Measurements from ENCODE around the gene PHOSPHO1.

PHOSPHO1 gene

DNA sequence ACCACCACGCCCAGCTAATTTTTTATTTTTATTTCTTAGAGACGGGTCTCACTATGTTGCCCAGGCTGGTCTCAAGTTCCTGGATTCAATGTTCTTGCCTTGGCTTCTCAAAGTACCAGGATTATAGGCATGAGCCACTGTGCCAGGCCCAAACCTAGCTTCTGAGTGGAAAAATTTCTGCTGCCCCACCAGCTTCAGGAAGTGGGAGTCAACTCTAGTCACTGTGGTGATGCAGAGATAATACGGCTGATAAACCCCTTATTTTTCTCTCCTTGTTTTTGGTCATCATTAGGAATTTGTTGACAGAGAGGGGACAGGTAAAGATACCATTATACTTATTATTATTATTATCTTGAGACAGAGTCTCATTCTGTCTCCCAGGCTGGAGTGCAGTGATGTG is 27.8 kb upstream of the PHOSPHO1 start:
- no peak for DNase-seq
- H3K4me3 Mint-ChIP-seq, result no peak overlapping the region
- H3K9me3 Mint-ChIP-seq, result no peaks in the 10 kb centered on the region
- no peak for ATAC-seq (replicated peaks)
- no peak overlapping the region for H3K27ac Mint-ChIP-seq
- peaks cover 7 to 9% of the 10 kb centered on the region in 2 donors for H3K4me1 Mint-ChIP-seq
- H3K27me3 Mint-ChIP-seq, result peaks cover 3 to 19% of the 10 kb centered on the region in 2 donors
- H3K36me3 Mint-ChIP-seq, result no peaks in the 10 kb centered on the region

DNA sequence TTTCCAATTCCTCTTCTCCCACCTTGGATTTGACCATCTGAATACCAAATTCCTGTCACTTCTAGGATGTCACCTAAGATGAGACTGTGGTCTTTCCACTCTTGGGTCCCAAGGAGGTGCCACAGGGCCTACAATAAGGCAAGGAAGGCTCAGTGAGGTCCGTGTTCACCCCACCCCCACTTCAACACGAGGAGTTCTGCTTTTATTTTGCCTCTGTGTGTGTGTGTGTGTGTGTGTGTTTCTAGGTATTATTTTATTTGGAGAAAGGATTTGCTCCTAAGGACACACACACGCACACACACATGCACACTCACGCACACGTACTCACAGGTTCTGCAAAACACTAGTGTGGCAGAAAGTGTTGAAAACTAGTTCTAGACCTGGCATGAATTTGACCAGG is 24.5 kb upstream of the PHOSPHO1 start:
- ATAC-seq (replicated peaks) (no peak), DNase-seq (no peak)
- Mint-ChIP-seq H3K27me3 (peaks cover 7 to 15% of the 10 kb centered on the region in 2 donors), H3K27ac (no peak overlapping the region), H3K4me3 (no peak overlapping the region), H3K9me3 (no peaks in the 10 kb centered on the region), H3K36me3 (no peaks in the 10 kb centered on the region), H3K4me1 (no peaks in the 10 kb centered on the region)

DNA sequence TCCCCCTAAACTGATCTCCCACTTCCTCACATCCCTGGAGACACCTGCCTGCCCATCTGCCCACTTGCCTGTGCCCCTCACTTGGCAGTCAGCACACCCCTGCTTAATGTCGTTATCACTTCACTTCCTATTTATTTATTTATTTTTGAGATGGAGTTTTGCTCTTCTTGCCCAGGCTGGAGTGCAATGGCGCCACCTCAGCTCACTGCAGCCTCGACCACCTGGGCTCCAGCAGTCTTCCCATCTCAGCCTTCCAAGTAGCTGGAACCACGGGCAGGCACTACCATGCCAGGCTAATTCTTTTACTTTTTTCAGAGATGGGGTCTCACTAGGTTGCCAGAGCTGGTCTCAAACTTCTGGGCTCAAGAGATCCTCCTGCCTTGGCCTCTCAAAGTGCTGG is 23.5 kb upstream of the PHOSPHO1 start:
- no peak for DNase-seq
- H3K4me1 Mint-ChIP-seq, result peaks cover 0 to 2% of the 10 kb centered on the region in 2 donors
- H3K36me3 Mint-ChIP-seq, result no peaks in the 10 kb centered on the region

DNA sequence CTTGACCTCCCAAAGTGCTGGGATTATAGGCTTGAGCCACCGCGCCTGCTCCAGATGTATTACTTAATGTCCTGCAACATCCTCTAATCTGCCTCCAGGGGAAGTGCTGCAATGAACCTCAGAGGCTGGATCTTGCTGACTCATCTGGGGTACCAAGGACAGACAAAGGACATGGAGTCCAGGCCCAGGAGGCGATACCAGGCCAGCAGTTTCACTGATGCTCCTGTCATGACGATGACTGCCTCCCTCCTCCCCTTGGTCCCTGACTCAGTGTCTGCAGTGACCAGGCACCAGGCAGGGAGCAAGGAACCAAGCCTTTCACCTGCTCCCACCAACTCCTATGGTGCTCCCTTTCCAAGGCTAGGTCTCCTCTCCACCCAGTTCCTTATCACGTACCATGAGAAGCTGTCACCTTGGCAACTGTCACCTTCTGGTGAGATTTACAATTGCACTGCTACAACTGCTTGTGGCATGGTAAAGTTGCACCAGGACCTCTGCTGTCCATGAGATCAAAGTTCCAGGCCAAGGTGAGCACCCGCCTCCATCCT is 21.6 kb upstream of the PHOSPHO1 start:
- Mint-ChIP-seq H3K27ac (no peak overlapping the region), H3K4me3 (no peak overlapping the region), H3K4me1 (peaks cover 0 to 2% of the 10 kb centered on the region in 2 donors), H3K9me3 (no peaks in the 10 kb centered on the region), H3K36me3 (no peaks in the 10 kb centered on the region), H3K27me3 (peaks cover 22 to 39% of the 10 kb centered on the region in 2 donors)
- no peak for DNase-seq
- no peak for ATAC-seq (replicated peaks)

More for the DNA sequence above, 23.5 kb upstream of the PHOSPHO1 start:
- Mint-ChIP-seq H3K9me3 (no peaks in the 10 kb centered on the region), H3K4me3 (no peak overlapping the region), H3K27ac (no peak overlapping the region), H3K27me3 (peaks cover 10 to 25% of the 10 kb centered on the region in 2 donors)
- ATAC-seq (replicated peaks), result no peak

DNA sequence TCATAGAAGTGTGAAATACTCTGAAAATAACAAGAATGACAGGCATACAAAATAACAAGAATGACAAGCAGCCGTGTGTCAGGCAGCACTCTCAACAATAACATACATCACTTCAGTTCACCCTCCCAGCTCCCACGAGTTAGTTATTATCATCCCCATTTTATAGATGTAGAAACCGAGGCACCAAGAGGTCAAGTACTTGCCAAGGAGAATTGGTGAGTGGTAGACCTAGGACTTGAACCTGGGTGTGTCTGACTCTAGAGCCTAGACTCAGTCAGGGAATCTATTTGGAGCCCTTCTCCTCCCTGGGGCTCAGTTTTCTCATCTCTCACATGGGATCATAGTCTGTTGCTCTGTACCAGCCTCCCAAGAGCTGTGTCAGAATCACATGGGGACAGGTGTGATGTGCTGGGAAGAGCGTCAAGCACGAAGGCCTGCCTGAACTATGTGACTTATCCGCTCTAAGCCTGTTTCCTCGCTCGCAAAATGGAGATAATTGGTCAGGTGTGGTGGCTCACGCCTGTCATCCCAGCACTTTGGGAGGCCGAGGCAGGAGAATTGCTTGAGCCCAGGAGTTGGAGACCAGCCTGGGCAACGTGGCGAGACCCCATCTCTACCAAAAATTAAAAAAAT is 19.4 kb upstream of the PHOSPHO1 start:
- DNase-seq, result no peak
- Mint-ChIP-seq H3K36me3 (no peaks in the 10 kb centered on the region), H3K4me3 (no peak overlapping the region), H3K9me3 (no peaks in the 10 kb centered on the region), H3K27ac (no peak overlapping the region), H3K27me3 (peaks cover 36 to 60% of the 10 kb centered on the region in 2 donors), H3K4me1 (peaks cover 0 to 2% of the 10 kb centered on the region in 2 donors)
- ATAC-seq (replicated peaks), result no peak

DNA sequence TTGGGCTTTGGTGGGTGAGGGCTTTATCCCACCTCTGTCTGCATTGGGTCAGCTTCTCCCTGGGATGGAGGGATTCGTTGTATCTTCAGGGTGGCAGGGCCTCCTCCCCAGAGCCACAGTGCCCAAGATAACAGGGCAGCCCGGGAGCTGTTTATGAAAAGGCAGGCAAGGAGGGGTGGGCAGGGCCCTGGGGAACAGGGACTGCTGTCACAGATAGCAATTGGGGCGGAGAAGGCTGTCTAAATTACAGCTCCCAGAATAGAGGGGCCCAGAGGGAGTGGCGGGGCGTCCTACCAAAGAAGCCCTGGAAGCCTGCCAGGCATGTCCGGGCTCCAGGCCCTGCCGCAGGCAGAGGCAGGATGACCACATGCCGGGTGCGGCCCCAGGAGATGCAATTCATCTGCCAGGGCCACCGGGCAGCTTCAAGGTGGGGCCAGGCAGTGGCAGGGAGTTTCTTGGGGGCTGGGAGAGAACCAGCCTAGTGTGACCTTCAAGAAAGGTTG is 18.8 kb upstream of the PHOSPHO1 start:
- Mint-ChIP-seq H3K9me3 (no peaks in the 10 kb centered on the region), H3K36me3 (no peaks in the 10 kb centered on the region), H3K4me3 (no peak overlapping the region), H3K27ac (no peak overlapping the region), H3K27me3 (peaks cover 36 to 66% of the 10 kb centered on the region in 2 donors), H3K4me1 (peaks cover 1 to 2% of the 10 kb centered on the region in 2 donors)
- ATAC-seq (replicated peaks) (no peak), DNase-seq (no peak)

DNA sequence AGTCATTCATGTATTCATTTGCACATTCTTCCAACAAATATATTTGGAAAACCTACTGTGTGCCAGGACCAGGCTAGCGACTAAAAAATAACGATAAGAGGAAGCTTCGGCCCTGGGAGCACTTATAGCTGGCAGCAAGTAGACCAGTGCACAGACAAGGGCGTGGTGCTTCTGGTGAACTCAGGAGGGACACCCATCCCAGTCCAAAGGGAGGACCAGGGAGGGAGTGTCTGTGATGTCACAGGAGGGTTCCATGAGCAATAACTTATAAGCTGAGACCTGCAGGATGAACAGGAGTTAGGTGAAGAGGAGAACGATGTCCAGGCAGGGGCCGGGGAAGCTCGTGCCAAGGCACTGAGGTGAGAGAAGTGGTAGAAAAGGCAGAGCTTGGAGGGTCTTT is 17.4 kb upstream of the PHOSPHO1 start:
- DNase-seq (no peak), ATAC-seq (replicated peaks) (no peak)
- Mint-ChIP-seq H3K9me3 (no peaks in the 10 kb centered on the region), H3K36me3 (no peaks in the 10 kb centered on the region), H3K27ac (no peak overlapping the region), H3K4me1 (peaks cover 2 to 6% of the 10 kb centered on the region in 2 donors), H3K27me3 (peaks cover 35 to 69% of the 10 kb centered on the region in 2 donors), H3K4me3 (no peak overlapping the region)

DNA sequence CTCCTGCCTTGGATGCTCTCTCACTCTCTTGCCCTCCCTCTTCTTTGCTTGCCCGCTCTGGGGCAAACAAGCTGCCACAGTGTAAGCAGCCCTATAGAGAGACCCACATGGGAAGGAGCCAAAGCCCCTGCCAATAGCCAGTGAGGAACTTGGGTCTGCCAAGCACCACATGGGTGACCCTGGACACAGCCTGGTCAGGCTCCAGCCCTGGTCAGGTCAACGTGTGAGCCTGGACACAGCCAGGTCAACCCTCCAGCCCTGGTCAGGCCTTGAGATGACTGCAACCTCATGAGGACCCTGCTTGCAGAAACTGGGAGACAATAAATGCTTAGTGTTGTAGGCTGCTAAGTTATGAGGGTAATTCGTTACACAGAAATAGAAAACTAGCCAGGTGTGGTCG is 14.3 kb upstream of the PHOSPHO1 start:
- ATAC-seq (replicated peaks) (no peak), DNase-seq (no peak)
- no peak overlapping the region for H3K4me3 Mint-ChIP-seq
- H3K27ac Mint-ChIP-seq, result no peak overlapping the region
- peaks cover 36 to 69% of the 10 kb centered on the region in 2 donors for H3K27me3 Mint-ChIP-seq
- H3K36me3 Mint-ChIP-seq, result no peaks in the 10 kb centered on the region
- peaks cover 2 to 6% of the 10 kb centered on the region in 2 donors for H3K4me1 Mint-ChIP-seq
- no peaks in the 10 kb centered on the region for H3K9me3 Mint-ChIP-seq

DNA sequence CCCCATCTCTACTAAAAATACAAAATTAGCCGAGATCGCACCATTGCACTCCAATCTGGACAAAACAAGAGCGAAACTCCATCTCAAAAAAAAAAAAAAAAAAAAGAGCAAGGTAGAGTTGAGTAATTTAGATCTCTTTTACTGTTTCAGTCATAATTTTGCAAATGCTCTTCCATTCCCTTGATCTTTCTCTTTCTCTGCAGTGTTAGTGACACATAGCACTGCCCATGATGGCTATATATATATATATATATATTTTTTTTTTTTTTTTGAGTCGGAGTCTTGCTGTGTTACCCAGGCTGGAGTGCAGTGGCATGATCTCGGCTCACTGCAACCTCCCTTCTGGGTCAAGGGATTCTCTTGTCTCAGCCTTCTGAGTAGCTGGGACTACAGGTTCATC is 12.2 kb upstream of the PHOSPHO1 start:
- H3K4me1 Mint-ChIP-seq, result peaks cover 0 to 6% of the 10 kb centered on the region in 2 donors
- no peak overlapping the region for H3K4me3 Mint-ChIP-seq
- DNase-seq (no peak), ATAC-seq (replicated peaks) (no peak)
- no peaks in the 10 kb centered on the region for H3K36me3 Mint-ChIP-seq
- H3K27ac Mint-ChIP-seq, result no peak overlapping the region
- peaks cover 36 to 67% of the 10 kb centered on the region in 2 donors for H3K27me3 Mint-ChIP-seq
- H3K9me3 Mint-ChIP-seq, result no peaks in the 10 kb centered on the region

DNA sequence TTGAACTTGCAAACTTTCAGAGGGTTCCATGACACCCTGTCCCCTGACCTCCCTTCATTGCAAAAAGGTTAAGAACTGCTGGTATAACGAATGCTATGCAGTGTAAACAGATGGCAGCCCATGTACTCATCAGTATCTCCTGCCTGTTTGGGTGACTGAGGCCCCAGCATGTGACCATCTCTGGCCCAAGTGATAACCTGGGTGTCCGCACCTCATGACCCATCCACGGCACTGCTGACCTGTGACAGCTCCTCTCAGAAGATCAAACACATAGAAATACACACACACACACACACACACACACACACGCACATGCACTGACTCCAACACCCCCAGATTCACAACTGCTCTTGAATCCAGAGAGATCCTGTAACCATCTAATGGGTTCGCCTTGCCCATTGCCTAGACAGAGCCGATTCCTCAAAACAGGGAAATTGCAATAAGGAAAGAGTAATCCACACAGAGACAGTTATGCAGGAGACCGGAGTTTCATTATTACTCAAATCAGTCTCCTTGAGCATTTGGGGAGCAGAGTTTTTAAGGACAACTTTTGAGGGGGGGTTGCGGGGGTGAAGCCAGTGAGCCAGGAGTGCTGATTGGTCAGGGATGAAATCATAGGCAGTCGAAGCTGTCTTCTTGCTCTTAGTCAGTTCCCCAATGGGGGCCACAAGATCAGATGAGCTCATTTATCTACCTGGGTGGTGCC is 11.3 kb upstream of the PHOSPHO1 start:
- DNase-seq (no peak), ATAC-seq (replicated peaks) (no peak)
- H3K9me3 Mint-ChIP-seq, result no peaks in the 10 kb centered on the region
- peaks cover 27 to 57% of the 10 kb centered on the region in 2 donors for H3K27me3 Mint-ChIP-seq
- no peak overlapping the region for H3K27ac Mint-ChIP-seq
- H3K4me1 Mint-ChIP-seq, result peaks cover 0 to 6% of the 10 kb centered on the region in 2 donors
- H3K36me3 Mint-ChIP-seq, result no peaks in the 10 kb centered on the region
- H3K4me3 Mint-ChIP-seq, result no peak overlapping the region

DNA sequence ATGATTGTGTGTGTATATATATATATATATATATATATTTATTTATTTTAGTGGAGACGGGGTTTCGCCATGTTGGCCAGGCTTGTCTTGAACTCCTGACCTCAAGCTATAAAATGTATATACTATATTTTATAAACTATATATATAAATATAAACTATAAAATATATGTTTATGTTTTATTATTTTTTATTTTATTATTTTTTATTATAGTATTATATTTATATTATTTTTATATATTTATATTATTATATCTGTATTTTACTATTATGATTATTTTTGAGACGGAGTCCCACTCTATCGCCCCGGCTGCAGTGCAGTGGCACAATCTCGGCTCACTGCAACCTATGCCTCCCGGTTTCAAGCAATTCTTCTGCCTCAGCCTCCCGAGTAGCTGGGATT is 10.5 kb upstream of the PHOSPHO1 start:
- Mint-ChIP-seq H3K4me1 (peaks cover 0 to 6% of the 10 kb centered on the region in 2 donors), H3K4me3 (no peak overlapping the region), H3K27me3 (peaks cover 23 to 50% of the 10 kb centered on the region in 2 donors), H3K9me3 (no peaks in the 10 kb centered on the region), H3K27ac (no peak overlapping the region), H3K36me3 (no peaks in the 10 kb centered on the region)
- no peak for DNase-seq
- no peak for ATAC-seq (replicated peaks)

DNA sequence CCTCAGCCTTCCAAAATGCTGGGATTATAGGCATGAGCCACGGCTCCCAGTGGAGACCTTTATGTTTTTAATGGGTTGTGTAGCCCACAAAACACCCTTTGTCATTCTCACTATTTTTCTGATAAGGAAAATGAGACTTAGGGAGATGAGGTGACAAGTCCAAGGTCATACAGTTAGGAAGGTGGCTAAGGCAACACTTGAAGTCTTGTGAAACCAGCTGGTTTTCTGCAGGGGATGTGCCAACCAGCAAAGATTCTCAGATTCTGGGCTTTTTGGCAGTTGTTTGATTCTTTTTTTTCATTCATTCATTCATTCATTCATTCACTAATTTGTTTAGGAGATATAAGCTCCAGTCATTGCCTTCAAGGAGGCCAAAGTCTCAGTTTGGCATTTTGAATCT is 10.0 kb upstream of the PHOSPHO1 start:
- H3K4me3 Mint-ChIP-seq, result no peak overlapping the region
- peaks cover 24 to 50% of the 10 kb centered on the region in 2 donors for H3K27me3 Mint-ChIP-seq
- no peaks in the 10 kb centered on the region for H3K36me3 Mint-ChIP-seq
- no peak for DNase-seq
- no peak overlapping the region for H3K27ac Mint-ChIP-seq
- peaks cover 0 to 6% of the 10 kb centered on the region in 2 donors for H3K4me1 Mint-ChIP-seq
- no peaks in the 10 kb centered on the region for H3K9me3 Mint-ChIP-seq
- ATAC-seq (replicated peaks), result no peak

DNA sequence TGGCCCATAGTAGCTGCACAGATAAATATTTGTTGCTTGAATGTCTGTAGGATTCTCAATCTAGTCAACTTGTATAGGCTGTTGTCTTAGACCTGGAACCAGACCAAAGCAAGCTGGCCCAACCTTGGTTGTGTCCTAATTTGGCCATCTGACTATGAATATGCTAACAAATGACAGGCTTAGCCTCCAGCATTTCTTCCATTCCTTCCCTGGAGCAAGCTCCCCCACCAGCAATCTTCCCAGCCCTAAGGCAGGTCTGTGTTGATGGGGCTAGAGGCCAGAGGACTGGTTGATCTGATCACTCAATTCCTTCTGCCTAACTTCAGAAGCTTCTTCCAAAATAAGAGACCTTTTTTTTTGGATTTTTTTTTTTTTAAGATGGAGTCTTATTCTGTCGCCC is 9.4 kb upstream of the PHOSPHO1 start:
- Mint-ChIP-seq H3K27ac (no peak overlapping the region), H3K27me3 (peaks cover 22 to 49% of the 10 kb centered on the region in 2 donors), H3K36me3 (no peaks in the 10 kb centered on the region), H3K4me3 (no peak overlapping the region), H3K4me1 (peaks cover 0 to 6% of the 10 kb centered on the region in 2 donors), H3K9me3 (no peaks in the 10 kb centered on the region)
- ATAC-seq (replicated peaks) (no peak), DNase-seq (no peak)

DNA sequence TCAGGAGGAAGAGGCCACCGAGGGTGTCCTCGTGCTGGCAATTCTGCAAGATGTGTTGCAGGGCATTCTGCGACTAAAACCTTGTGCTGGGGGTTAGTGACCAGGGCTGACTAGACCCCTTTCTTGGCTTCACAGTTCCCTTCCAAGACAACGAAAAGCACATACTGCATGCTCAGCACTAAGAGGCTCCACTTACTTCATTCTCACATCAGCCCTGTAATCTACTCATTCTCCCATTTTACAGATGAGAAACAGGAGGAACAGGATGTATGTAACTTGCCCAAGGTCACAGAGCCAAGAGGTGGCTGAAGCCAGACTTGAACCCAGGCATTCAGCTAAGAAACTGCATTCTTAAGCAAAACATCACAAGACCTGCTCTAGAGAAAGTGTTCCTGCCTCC is 5.3 kb upstream of the PHOSPHO1 start:
- Mint-ChIP-seq H3K9me3 (no peaks in the 10 kb centered on the region), H3K4me3 (no peak overlapping the region), H3K27ac (no peak overlapping the region), H3K36me3 (no peaks in the 10 kb centered on the region), H3K4me1 (peaks cover 2 to 6% of the 10 kb centered on the region in 2 donors), H3K27me3 (peaks cover 24 to 48% of the 10 kb centered on the region in 2 donors)
- no peak for DNase-seq
- no peak for ATAC-seq (replicated peaks)

Measured in stimulated activated naive B cell treated with anti-CD40 and anti-IgM and Interleukin-4, amounts not matched to agents 10 μg/mL and 1 μg/mL and 100 μg/mL, for 72 hours (primary cell).